GM08714 (cell line): ENCODE measurements around the gene SPOCK1.

Experiments
- H3K4me3 ChIP-seq: fragments of 200-500 bp; sonication (Bioruptor generic); 2 replicates; pipeline ENCODE4 v1.5.1; 2014; ENCODE audit warnings: mild to moderate bottlenecking, low read length, inconsistent platforms
- ZNF274 ChIP-seq: IDR thresholded peaks from 2 replicates; pipeline ENCODE4 v1.6.1; 2012; ENCODE audit warnings: mild to moderate bottlenecking, low read depth, low read length

The SPOCK1 gene

GRCh38 chr5:137291436-137291835 lies 207.7 kb downstream of the SPOCK1 start:
- H3K4me3 ChIP-seq: no peak overlapping the region
- no peak for TF ChIP-seq ZNF274

DNA sequence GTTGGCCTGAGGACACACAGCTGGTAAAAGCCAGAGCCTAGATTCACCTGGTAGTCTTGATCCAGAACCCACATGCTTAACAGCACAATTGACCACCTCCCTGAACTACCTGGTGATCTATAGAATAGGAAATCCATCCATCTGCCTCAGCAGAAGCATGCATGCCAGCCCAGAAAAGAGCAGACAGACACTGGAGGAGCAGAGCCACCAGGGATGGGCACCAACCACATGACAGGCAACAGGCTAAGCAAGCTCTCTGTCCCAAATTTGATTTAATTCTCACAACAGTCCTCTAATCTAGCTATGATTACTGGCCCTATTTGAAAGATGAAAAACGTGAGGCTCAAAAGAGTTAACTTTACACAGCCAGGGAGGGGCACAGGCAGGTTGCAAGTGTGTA lies 208.1 kb downstream of the SPOCK1 start:
- H3K4me3 ChIP-seq: no peak overlapping the region
- no peak for TF ChIP-seq ZNF274

DNA sequence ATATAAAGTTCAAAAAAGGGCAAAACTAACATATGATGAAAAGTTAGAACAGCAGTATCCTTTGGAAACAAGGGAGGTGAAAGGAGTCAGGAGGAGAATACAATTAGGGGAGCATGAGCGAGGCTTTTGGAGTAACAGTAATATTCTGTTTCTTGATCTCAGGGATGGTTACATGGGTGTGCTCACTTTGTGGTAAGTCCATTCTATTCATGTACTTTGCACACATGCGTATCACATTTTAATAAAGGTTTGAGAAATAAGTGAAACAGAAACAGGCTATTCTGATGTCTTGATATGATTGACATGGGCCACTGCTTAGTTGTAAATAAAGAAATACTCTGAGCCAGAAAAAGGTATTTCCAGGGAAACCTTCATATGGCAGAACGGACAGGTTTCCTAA lies 208.8 kb downstream of the SPOCK1 start:
- no peak for TF ChIP-seq ZNF274
- H3K4me3 ChIP-seq: no peak overlapping the region

- no peak for TF ChIP-seq ZNF274
- no peak overlapping the region for H3K4me3 ChIP-seq
Observed at GRCh38 chr5:137289856-137290255, 209.3 kb downstream of the SPOCK1 start.

DNA sequence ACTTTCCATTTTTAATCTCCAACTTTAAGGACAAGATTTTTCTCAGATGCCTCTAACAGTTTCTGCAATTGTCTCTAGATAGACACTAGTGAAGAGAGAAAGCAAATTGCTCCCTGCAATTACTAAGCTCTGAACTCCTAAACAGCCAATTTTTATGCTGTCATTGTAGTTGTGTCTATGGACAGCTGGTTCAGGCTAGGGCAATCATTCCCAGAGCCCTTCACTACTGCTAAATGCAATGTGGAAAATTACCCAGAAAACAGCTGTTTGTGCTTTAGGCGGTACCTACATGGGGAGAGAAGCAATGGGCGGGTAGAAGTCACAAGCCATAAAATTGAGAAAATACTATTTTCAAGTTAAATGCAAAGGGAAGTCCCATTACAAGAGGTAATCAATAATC lies 211.6 kb downstream of the SPOCK1 start:
- TF ChIP-seq ZNF274: no peak
- no peak overlapping the region for H3K4me3 ChIP-seq

DNA sequence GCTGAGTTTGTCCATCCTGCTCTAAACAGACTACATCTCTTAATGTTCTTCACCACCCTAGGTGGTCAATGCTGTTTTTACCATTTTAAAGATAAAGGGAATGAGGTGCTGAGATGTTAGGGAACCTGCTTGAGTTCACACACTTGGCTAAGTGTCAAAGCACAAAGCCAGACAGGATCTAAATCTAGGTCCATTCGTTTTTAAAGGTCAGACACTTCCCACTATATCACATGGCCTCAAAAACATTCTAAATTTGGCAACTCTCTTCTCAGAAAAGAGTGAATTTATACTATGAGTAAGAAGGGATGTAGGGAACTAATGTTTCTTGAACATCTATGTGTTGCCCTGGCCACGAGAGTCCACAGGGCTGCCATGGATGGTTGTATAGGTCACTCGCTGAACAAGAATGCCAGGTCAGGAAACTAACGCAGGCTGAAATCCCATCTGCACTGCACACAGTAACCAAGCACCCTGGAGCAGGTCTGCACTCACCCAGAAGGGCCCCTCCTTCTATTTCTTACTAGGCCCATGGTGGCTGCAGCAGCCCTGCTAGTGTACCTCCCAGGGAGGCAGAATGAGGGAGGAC lies 213.0 kb downstream of the SPOCK1 start:
- no peak for TF ChIP-seq ZNF274
- H3K4me3 ChIP-seq: no peak overlapping the region

DNA sequence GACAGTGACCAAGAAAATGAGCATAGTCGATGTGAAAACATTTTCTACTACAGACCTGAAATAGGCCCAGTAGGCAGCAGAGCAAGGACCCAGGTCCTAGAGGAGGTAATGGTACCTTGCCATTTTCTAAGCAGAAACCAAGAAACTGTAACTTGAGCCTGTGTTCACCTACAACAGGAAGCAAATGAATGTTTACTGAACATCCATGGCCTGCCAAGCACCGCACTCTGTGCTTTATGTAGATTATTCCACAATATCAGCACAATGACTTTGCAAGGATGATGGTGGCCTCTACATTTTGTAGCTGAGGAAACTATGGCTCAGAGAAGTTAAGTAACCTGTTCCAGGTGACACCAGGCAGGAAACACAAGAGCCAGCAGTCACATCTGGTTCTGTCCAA lies 215.3 kb downstream of the SPOCK1 start:
- TF ChIP-seq ZNF274: no peak
- H3K4me3 ChIP-seq: no peak overlapping the region

DNA sequence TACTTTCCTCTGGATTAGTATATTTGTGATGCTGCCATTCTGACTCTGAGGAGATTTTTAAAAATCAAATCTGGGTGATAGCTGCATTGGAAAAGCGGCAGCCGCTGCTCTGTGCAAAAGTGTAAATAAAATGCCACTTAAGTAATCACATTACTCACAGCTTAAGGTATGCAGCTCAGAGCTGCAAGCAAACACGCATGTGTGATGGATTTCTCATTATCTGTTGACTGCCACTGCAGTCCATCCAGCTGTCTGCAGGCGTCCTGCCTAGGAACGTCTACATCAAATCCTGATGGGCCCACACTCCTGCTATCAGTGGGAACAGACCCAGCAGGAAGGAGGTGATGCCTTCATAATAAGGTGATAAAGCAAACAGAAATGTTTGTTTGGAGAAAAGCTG lies 216.9 kb downstream of the SPOCK1 start:
- H3K4me3 ChIP-seq: no peak overlapping the region
- no peak for TF ChIP-seq ZNF274

DNA sequence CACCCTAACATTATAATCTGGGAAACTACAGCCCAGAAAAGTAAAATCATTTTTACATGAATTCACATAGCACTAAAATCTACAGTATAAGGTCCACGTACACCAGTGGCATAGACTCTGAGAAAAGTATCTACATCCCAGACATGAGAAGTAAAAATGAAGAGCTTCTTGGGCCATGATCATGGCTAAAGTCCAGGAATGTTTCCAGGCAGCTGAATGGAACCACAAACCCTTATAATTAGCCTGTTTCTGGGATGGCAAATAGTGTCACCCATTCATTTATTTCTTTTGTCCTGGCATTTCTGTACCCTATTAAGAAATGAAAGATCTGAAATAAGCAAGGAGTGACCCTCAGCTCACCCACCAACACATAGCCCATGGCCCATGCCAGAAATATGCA lies 217.9 kb downstream of the SPOCK1 start:
- no peak for TF ChIP-seq ZNF274
- no peak overlapping the region for H3K4me3 ChIP-seq

- TF ChIP-seq ZNF274: no peak
- H3K4me3 ChIP-seq: no peak overlapping the region
Observed at GRCh38 chr5:137280656-137281055, 218.5 kb downstream of the SPOCK1 start.

DNA sequence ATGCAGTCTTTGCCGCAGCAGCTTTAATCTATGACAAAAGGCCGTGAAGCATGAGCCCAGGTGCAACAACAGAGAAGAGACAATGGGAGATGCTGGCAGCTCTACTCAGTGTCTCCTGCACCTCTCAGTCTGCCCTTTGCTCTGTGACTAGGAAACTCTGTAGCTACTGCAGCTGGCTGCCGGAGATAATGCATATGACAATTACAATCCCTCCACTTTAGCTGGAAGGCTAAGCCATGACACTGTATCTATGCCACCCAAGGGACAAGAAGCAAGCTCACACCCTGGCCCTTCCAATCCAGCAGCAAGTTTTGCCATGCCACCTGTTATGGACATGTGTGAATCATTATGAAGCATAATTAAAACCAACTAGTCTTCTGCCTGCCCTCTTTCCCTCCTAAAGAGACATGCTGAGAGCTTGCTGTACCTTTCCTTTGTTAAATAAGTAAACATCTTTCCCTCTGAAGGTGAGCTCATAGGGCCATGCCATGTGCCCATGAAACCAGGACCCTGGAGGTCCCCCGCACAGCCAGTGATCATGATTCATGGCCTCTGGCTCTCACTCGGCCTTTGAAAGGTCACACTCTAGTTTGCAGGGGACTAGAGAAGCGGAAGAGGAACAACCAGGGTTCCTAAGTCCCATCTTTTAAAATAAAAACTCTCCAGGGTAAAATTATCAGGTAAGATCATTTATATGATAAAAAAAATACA lies 219.4 kb downstream of the SPOCK1 start:
- TF ChIP-seq ZNF274: no peak
- no peak overlapping the region for H3K4me3 ChIP-seq

GRCh38 chr5:137278476-137278875 lies 220.7 kb downstream of the SPOCK1 start:
- TF ChIP-seq ZNF274: no peak
- H3K4me3 ChIP-seq: no peak overlapping the region

- no peak overlapping the region for H3K4me3 ChIP-seq
- no peak for TF ChIP-seq ZNF274
Observed at GRCh38 chr5:137275083-137275482, 224.0 kb downstream of the SPOCK1 start.

DNA sequence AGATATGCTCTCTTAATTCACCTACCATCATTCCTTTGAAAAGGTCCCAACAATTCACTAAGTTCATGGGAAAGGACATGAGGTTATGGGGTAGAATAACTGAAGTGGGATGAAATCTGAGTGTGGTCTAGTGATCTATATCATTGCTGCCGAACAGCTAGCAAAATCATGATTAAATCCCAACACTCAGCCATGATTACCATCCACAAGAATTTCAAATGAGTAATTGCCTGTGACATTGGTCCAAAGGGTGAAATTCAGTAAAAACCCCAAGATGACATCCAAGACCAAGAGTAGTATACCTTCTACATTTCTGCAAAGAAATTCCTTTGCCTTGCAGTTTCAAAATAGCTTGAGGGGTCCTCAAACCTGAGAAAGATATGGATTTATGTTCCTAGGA lies 225.6 kb downstream of the SPOCK1 start:
- no peak for TF ChIP-seq ZNF274
- H3K4me3 ChIP-seq: no peak overlapping the region

DNA sequence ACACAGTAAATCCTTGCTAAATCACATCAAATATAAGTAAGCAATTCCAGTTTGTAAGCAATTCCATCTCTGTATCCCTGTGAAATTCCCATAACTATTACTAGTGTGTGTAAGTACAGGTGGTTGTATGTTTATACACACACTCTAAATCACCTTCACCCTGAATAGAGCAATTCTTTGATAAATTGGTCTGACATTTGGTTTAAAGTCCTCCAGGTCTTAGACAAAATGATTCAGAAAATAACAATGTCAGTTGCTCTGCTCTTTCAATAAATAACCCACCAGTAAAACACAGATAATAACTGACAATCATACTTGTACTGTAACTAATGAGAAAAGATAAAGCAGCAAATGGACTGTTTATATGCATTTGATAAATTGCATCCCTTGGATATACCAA lies 226.3 kb downstream of the SPOCK1 start:
- no peak for TF ChIP-seq ZNF274
- no peak overlapping the region for H3K4me3 ChIP-seq

- TF ChIP-seq ZNF274: no peak
- no peak overlapping the region for H3K4me3 ChIP-seq
Observed at GRCh38 chr5:137269946-137270345, 229.2 kb downstream of the SPOCK1 start.

DNA sequence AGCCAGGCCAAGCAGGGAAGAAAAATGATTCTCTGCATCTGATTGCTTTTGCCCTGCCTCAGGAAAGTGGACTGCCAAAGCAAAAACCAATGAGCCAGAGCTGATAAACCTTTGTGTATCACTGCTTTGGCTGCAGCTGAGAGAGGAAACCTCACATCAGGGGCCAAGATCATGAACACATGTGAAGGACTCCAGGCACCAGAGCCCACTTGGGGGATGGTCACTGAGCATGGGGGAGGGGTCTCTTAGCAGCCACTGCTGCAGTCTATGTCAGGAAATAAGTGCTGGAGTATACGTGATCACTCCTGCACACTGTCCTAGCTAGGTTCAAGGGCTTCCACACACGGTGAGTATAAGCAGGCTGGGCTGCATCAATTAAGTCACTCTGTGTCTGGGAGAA lies 229.9 kb downstream of the SPOCK1 start:
- H3K4me3 ChIP-seq: no peak overlapping the region
- no peak for TF ChIP-seq ZNF274
